ENCODE data around the gene PUS7.
"Not testable (repeated sequence)": the region's sequence is repeated elsewhere in the genome, so short reads cannot be mapped to it uniquely, and the experiment has no call there.

The PUS7 gene

DNA sequence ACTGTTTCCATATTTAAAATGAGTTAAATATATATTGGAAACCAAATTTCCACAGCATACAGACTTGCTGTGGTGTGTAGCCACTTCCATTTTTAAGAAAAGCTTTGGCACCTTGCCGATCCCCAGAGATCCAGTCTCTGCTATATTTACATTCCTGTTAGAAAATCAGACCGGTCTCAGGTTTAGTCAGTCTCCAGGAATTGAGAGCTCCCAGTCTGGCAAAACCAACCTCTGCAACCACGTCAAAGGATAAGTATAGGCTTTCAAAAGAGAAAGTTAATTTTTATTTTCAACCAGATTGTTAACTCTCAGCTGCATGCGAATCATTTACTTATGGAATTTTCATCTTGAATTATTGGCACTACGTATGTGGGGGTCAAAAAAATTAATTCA, 28.2 kb downstream of the PUS7 start:
- no peak for DNase-seq

DNA sequence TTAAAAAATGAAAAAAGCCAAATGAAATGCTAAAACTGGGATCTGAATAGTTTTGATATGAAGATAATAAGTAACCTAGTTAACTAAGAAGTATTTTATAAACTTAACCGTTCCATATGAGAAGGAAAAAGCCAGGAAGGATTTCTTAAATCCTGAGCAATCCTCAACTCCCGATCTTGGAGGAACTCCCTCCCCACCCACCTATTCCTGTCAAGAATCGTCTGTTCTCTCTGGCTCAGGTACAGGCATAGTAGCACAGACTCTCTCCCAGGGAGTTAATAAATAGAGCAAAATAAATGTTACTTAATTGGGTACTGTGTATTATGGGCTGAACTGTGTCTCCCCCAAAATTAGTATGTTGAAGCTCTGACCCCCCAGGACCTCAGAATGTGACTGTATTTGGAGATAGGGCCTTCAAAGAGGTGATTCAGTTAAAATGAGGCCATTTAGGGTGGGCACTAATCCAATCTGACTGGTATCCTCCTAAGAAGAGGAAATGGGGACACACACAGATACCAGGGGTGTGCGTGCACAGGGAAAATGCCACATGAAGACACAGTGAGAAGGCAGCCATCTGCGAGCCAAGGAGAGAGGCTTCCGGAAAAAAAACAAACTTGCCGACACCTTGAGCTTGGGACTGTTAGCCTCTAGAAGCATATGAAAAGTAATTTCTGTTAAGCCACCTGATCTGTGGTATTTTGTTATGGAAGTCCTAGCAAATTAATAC, 28.7 kb downstream of the PUS7 start:
- no peak for DNase-seq

DNA sequence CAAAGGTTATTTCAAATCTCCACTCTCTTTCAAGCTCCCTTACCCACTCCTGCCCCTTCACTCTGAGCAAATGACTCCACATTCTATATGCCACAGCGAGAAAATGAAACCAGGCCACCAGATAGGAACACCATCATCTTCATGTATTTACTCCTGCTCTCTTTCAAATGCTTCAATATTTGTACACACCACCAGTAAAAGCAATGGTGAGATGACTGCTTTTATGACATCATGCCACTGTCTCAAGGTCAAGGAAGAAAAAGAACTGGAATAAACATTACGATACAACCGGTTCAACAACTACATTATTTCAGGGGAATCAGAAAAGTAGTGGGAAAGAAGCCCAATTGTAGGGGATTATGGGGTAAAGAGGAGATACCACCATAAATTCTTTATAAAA, 32.7 kb downstream of the PUS7 start:
- DNase-seq, result no peak

DNA sequence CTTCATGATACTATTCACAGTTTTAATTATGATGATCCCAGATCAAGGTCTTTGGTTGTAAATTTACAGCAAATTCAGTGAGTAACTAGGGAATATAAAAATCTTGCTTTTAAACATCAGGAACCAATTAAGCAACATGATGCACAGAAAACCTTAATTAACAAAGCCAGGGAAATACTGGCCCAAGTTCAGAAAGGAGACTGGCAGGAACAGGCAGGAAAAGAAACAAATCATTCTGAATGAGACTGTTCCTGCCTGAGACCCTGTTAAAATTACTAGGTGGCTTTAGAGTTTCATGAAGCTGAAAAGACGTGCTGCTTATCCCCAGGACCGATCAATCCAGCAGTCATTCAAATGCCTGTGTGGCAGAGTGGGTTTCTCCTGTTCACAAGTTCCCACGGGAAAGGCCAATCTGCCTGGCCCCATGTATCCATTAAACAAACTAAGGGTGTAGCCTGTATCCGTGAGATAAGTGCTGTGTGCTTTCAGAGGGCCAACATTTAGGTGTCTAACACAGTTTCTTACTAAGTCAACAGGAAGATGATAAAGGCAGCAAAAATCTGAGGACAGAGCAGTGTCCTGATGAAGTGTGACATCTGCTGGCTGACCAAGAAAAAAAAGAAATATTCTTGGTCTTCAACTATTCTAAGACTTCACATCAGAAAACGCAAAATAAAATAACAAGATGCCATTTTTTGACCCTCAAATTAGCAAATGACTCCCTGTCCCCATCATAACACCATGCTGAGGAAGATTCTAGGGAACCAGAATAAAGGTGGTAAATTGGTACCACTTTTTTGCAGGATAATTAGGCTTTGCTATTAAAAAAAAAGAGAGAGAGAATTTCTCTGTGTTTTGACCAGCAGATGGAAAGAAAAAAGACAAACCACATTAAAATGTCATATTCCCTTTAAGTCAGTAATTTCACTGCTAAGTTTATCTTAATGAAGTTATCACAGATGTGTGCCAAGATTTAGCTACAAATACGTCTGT, 34.2 kb downstream of the PUS7 start:
- no peak for DNase-seq

DNA sequence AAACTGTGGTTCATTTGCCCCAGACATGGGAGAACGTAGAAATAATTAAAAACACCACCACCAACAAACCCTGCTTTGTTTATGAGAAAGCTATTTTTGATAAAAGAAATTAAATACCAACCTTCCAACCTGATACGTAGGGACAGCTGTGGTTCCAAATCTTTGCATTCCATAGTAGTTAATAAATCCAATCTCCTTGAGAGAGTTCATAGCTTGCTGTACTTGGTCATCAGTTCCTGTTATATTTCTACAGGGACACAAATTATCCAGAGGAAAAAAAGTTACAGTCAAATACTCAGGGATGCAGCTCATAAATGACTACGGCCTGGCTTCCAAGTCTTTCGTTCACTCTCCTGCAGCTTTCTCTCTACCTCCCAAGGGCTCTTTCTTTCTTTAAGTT, 41.1 kb downstream of the PUS7 start:
- no peak for DNase-seq

DNA sequence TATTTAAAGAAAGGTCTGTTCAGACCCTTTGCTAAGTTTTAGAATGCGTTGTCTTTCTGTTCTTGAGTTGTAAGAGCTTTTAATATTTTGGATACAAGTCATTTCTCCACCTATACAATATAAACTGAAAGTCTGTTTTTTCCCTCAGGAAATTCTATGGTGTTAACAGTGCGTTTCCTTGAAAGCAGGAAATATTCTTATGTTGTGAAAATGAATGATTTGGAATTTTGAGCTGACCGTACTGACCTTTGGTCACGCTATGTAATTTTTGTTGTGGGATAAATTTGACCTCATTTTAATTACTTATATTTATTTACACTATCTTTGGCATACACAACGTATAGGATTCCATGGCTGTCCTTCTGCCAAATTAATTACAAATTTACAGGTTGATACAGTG, 43.5 kb downstream of the PUS7 start:
- DNase-seq, result no peak

DNA sequence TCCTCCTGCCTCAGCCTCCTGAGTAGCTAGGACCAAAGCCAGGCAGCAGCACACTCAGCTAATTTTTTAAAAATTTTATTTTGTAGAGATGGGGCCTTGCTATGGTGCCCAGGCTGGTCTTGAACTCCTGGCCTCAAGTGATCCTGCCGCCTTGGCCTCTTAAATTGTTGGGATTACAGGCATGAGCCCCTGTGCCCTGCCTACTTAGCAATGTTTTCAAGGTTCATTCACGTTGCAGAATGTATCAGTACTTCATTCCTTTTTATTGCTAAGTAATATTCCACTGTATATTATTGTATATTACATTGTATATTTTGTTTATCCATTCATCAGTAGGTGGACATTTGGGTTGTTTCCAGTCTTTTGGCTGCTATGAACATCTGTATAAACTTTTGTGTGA, 44.2 kb downstream of the PUS7 start:
- DNase-seq, result no peak

DNA sequence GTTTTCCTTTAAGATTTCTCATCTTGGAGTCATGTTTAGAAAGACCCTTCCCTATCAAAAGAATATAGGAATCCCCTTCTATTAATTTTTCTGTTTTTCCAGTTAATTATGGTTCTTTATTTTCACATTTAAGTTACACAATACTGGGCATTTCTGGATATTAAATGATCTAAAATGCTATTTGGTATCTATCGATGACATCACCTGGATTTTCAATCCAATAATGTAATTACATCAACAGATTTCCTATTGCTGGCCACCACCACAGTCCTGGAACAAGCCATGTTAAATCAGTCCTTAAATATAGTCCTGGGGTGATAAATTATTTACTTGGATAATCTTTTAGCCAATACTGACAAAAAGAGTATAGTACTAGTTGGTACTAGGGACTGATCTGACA, 48.0 kb downstream of the PUS7 start:
- DNase-seq, result no peak

DNA sequence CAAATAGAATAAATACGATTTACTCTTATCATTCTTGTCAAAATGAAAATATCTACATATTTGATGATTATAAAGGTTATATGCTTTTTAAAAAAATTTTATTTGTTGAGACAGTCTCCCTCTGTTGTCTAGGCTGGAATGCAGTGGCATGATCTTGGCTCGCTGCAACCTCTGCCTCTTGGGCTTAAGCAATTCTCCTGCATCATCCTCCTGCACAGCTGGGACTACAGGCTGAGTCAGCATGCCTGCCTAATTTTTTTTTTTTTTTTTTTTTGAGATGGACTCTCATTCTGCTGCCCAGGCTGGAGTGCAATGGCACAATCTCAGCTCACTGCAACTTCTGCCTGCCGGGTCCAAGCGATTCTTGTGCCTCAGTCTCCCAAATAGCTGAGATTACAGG, 48.9 kb downstream of the PUS7 start:
- no peak for DNase-seq

DNA sequence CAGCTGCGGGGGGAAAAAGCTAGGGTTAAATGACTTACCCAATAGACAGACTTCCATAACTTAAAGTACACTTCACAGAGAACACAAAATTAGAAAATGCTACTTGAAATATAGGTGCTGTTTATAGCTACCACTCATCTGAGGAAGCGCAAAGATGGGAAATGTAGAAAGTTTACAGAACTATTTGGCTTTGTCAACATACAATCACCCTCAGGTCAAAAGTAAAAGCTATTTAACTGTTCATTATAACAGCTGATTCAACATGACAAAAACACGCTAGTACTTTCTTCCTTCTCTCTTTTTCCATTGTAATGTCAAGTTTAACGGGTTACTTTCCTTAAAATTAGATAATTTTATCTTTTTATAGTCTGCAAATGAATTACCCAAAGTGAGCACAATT, 51.2 kb downstream of the PUS7 start:
- DNase-seq, result no peak

DNA sequence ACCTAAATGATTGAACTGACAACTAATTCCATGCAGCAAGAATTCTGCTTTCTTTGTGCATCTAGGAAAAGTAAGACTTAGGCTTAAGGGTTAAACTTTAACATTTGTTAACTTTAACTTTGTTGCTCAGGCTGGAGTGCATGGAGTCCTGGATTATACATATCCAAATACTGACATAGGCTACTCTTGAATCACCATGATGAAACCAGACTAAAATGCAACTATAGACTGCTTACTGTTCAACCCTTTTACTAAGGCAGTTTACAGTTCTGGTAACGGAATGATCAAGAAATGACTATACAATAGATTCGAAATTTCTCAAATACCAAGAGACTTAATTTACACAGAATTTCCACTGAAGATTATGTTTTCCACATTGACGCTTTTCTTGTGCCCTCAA, 52.0 kb downstream of the PUS7 start:
- no peak for DNase-seq

DNA sequence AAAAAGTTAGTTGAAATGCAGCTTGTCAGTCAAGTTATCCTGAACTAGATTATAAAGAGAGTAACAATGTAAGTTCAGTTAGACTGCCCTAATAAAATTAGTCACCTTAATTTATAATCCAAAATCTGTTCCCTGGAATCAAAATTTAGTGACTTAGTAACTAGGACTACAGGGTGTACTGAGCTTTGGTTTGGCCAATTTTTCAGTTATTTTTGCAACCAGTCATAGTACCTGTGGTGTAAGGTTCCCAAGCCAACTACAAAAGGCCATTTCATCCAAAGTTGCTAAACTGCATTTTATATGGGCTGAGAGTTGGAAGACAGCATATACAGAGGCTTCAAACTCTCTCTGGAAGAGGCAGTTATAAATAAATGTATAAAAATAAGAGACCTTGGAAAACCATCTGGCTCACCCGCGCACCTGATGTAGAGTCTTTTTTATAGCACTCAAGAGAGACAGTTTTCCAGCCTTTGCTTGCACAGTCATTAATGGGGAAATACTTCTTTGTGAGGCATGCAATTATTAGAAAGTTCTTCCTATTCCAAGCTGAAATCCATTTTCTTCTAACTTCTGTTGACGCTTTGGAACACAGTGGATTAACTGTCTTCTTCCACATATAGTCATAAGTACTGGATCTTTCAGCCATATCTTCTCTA, 59.2 kb downstream of the PUS7 start:
- DNase-seq, result no peak

DNA sequence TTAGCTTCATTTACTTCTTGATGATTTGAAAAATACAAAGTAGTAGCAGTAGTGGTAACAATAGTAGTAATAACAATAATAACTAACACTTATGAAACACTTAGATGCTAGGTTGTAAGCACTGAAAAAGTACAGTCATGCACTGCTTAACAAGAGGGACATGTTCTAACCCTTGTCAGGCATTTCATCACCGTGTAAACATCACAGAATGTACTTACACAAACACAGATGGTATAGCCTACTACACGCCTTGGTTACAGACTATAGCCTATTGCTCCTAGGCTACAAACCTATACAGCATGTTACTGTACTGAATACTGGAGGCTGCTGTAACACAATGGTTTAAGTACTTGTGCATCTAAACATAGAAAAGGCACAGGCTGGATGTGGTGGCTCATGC, 60.6 kb downstream of the PUS7 start:
- no peak for DNase-seq

DNA sequence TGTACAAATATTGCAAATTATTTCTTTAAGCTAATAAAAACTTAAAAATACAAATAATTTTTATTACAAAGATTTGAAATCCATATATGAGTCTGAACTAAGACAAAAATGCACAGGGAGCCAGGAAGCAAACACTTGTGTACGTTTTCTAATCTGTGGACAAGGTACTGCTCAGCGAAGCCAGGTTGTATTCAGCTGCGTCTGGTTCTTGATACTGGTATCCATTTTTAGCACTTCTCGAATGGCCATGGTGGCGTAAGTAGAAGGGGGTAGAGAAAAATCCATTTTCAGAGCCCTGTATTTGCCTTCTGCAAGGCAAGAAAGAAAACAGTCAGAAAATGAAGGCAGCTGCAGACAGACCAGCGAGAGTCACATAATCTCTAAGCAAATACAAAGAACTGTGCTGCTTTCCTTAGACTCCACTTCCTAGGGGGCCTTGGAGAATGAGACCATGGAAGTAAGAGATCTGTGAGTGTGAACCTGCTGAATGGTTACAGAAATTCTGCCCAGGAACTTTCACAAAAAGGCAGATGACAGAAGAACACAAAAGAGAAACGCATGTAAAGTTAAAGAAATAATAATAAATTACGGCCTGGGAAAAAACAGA, 64.3 kb downstream of the PUS7 start:
- no peak for DNase-seq

DNA sequence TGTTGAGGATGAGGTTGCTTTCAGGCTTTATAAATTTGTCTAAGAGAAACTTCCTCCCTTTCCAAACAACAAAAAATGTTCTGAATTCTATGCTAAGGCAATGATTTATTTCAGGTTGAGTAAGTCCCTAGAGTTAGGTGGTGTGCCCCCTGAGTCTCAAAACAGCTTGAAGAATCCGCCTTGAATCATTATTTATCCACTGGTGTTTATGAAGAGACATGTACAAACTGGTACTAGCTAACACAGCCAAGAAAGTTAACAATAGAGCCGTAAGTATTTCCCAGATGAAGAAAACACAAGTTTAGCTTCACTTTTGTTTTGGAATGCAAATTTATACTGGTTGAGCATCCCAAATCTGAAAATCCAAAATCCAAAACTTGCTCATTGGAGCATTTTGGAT, 67.2 kb downstream of the PUS7 start:
- DNase-seq, result no peak

DNA sequence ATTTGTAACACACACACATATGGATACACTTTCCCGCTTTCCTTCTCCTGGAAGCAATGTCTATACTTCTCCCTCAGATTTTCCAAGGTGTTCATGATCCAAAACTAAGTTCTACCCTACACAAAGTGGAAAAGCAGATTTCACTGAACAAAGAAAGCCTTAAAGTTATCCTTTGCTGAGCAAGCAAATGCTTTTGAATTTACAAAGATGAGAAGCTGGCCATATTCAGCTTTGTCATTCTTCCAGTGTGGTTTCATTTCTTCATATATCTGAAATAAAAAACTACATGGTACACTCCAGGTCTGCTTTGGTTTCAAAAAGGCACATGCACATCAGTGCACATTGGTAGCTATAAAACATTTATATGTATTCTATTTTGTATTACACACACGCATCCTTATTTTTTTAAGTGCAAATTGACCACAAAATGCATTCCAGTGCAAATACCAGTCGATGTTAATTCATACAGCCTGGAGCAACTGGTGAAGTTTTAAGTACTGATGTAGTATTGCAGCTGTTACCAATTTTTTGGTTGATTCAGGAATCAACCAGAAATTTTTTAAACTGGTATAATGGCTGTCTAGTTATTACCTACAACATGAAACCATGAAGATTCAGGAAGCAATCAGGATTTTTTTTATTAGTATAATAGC, 67.8 kb downstream of the PUS7 start:
- DNase-seq, result no peak

DNA sequence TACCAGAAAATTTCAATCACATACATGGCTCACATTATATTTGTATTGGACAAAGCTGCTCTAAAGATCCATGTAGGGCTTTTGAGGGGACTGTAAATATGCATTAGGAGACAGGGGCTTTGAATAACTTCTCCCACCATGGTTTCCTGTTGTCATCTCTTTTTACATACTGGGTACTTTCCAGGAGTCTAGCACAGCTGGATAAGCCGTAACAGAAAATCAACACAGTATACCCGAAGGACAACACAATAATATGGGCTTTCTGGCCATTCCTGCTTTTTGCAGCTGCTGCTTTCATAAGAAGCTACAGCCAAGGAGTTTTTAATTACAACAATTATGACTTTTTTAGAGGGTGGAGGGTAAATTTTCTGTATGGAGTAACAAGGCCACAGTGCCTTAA, 70.0 kb downstream of the PUS7 start:
- DNase-seq, result no peak

DNA sequence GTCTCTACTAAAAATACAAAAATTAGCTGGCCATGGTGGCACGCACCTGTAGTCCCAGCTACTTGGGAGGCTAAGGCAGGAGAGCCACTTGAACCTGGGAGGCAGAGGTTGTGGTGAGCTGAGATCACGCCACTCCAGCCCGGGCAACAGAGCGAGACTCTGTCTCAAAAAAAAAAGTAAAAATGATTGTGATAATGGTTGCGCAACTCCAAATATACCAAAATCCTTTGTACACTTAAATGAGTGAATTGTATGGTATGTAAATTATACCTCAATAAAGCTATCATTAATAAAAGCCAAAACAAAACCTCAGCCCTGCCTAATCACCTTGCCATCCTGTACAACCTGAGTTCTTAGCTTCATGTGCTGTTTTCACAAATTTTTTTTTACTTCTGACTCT, 71.2 kb downstream of the PUS7 start:
- DNase-seq, result not testable (repeated sequence)

DNA sequence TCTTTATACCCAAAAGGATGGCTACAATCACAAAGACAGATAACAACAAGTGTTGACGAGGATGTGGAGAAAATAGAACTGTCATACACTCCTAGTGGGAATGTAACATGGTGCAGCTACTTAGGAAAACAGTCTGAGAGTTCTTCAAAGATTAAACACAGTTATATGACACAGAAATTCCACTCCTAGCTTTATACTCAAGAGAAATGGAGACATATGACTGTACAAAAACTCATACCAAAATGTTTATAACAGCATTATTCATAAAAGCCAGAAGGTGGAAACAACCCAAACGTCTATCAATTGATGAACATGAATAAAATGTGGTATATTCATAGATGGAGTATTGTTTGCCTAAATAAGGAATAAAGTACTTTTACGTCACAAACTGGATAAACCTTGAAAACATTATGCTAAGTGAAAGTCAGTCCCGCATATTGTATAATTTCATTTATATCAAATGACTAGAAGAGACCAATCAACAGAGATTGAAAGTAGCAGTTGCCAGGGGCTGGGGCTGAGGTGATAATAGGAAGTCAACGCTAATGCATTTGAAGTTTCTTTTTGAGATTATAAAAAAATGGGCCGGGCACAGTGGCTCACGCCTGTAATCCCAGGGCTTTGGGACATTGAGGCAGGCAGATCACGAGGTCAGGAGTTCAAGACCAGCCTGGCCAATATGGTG, 71.8 kb downstream of the PUS7 start:
- no peak for DNase-seq

DNA sequence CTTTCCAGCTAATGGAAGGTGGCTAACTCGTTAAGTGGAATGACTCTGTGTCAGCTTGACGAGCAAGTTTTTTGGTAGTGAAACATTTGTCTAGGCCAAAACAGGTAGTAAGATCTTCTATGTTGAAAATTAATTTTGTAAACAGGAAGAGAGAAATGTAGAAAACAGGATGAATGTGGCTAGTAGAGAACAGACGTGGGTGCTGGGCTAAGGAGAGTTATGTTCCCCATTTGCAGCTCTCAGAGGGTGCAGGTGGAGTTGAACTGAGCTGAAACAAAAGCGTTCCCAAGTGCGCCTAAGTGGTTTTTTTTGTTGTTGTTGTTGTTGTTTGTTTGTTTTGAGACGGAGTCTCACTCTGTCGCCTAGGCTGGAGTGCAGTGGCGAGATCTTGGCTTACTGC, 73.9 kb downstream of the PUS7 start:
- DNase-seq, result no peak

DNA sequence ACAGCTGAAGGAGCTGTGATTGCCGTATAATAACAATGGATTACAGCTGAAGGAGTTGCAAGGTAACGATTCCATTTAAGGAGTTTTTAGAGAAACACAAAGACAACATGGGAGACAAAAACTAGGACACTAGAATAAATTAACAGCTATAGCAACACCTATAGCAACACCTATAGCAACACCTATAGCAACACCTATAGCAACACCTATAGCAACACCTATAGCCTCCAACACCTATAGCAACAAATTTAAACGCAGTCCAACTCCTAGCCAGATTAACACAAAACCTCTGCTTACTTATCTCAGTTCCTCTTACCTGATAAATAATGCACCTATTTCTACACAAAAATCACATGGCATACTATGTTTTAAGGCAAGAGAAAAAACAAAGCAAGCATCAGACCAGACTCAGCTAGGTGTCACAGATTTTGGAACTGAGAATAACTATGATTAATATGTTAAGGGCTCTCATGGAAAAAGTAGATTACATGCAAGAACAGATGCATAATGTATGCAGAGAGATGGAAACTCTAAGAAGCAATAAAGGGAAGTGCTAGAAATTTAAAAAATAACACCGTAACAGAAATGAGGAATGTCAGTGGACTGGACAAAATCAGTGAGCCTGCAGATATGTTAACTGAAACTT, 77.6 kb downstream of the PUS7 start:
- DNase-seq, result no peak

DNA sequence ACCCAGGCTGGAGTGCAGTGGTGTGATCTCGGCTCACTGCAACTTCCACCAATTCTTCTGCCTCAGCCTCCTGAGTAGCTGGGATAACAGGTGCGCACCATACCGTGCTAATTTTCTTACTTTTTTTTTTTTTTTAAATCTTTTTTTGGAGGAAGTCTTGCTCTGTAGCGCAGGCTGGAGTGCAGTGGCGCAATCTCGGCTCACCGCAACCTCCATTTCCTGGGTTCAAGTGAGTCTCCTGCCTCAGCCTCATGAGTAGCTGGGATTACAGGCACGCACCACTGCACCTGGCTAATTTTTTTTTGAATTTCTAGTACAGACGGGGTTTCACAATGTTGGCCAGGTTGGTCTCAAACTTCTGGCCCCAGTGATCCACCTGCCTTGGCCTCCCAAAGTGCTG, 79.9 kb downstream of the PUS7 start:
- DNase-seq, result not testable (repeated sequence)
